HG02571 (cell line): ENCODE data around the gene UGGT2.

Experiments
- ATAC-seq: cut with Tn5 transposase; IDR thresholded peaks from one replicate; pipeline ENCODE4 v1.9.1; 2021; ENCODE audit warnings: mild to moderate bottlenecking, moderate library complexity; ENCODE audit not compliant: unreplicated experiment

UGGT2 gene, protein sequence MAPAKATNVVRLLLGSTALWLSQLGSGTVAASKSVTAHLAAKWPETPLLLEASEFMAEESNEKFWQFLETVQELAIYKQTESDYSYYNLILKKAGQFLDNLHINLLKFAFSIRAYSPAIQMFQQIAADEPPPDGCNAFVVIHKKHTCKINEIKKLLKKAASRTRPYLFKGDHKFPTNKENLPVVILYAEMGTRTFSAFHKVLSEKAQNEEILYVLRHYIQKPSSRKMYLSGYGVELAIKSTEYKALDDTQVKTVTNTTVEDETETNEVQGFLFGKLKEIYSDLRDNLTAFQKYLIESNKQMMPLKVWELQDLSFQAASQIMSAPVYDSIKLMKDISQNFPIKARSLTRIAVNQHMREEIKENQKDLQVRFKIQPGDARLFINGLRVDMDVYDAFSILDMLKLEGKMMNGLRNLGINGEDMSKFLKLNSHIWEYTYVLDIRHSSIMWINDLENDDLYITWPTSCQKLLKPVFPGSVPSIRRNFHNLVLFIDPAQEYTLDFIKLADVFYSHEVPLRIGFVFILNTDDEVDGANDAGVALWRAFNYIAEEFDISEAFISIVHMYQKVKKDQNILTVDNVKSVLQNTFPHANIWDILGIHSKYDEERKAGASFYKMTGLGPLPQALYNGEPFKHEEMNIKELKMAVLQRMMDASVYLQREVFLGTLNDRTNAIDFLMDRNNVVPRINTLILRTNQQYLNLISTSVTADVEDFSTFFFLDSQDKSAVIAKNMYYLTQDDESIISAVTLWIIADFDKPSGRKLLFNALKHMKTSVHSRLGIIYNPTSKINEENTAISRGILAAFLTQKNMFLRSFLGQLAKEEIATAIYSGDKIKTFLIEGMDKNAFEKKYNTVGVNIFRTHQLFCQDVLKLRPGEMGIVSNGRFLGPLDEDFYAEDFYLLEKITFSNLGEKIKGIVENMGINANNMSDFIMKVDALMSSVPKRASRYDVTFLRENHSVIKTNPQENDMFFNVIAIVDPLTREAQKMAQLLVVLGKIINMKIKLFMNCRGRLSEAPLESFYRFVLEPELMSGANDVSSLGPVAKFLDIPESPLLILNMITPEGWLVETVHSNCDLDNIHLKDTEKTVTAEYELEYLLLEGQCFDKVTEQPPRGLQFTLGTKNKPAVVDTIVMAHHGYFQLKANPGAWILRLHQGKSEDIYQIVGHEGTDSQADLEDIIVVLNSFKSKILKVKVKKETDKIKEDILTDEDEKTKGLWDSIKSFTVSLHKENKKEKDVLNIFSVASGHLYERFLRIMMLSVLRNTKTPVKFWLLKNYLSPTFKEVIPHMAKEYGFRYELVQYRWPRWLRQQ (N-terminal part only)

DNA sequence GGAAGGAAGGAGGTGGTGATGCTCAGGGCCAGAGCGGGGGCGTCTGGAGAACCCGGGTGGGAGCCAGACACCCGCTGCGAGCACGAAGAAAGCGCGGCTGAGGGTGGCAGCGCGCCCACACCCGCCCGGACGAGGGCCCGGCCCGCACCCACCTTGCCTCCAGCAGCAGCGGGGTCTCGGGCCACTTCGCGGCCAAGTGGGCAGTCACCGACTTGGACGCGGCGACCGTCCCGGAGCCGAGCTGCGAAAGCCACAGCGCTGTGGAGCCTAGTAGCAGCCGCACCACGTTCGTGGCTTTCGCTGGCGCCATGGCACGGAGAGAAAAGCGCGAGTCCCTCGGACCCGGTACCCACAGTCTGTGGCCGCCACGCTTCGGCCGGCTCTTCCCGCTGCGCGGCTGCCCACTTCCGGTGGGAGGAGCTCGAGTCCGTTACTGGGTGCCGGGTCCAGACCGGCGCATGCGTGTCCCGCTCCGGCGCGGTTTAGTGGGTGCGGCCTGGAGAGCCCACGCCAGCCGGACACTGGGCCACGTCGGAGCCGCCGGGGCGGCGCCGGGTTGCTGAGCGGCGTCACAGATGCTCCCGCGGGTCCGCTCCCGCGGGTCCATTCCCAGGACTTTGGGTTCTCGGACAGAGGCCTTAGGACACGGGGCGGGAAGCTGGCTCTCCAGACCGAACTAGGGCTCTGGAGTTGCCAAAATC is at the start of gene UGGT2:
Gene UGGT2, minus strand, starts transcription at position 399 of the 701 bp plus-strand sequence. Its CDS starts 89 bp downstream, at position 310.
- ATAC-seq = peak; percentile 98

DNA sequence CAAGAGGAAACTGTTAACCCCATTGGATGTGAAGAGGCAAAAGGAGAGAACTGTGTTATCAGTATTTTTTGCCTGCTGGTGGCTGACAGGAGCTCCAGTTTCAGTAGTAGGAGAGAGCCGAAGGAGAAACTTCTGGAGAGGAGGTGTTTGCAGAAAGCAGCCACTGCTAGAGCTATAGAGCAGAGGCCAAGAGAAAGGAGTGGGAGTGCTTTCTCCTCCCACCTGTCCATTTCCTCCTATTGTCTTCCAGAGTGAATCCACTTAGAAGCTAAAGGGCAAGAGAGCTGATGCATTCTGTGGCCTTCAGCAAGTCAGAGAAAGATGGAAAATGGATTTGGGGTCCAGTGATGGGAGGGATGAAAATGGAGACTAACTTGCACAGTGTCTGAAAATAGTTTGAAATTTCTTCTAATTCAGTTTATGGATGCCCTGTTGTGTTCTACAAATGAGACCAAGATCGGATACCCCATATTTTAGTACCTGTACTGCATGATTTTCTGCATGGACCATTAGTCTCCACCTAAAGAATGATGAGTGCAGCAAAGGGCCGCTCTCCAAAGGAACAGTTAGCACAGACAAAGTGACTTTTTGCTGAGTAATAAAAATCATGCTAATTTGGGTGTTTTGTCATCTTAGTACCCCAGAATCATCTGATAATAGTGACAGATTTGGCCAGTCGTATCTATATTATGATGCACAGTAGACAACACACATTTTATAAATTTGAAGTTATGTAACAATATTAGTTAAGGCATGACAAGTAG is 47.4 kb upstream of the UGGT2 start:
- ATAC-seq = no peak

DNA sequence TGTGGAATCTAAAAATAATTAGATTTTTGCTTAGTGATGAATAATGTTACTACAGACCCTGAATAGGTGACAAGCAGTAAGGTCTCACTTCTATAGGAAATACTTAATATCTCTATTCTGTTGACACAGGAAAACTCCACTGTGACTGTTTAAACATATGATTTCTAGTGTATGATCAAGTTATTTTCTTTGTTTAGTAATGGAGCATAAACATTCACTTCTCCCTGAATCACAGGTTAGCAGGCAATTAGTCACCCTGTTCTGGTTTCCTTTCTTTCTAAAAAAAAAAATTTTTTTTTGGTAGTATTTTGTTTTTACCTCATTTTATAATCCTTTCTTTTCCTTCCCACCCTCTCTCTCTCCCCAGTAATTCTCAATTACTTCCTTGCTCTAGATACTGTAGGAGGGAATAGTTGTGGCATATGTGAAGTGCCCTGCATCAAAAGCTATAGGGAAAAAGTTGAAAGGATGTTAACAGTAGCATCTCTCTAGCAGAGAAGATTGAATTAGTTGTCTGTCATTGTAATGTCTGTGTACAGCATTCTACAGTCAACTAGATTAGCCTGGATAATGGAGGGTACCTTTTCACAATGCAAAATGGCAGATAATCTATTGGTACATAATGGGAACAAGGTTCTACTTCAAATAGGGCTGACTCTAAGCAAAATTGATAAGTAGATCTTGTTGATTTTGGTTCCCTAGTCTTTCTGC is 40.2 kb upstream of the UGGT2 start:
- no peak for ATAC-seq

DNA sequence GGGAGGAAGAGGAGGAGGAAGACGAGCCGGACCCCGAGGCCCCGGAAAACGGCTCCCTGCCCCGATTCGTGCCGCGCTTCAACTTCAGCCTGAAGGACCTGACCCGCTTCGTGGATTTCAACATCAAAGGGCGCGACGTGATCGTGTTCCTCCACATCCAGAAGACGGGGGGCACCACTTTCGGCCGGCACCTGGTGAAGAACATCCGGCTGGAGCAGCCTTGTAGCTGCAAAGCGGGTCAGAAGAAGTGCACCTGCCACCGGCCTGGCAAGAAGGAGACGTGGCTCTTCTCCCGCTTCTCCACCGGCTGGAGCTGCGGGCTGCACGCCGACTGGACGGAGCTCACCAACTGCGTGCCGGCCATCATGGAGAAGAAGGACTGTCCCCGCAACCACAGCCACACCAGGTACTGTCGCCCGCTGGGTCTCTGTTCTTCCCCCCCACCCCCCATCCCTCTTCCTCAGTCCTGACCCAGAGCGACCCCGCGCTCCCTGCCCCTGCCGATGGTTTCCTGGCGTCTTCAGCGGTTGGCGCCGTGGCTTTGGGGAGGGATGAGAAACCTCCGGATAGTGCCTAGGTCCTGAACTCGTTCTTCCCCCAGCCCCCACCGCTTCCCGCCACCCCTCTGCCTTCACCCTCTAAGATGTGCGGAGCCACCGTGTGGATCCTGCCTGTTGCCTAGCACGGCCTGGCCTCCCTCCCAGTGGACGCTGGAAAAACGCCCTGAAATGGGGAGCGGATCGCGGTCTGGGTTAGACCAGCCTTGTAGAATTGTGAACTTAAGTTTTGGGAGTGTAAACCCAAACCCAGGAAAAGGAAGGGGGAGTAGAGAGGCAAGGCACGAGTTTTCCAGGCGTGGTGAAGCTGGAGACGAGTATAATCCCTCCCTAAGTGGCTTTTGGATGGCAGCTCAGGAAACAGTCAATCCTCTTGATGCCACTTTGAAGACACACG is 38.2 kb upstream of the UGGT2 start:
- no peak for ATAC-seq

DNA sequence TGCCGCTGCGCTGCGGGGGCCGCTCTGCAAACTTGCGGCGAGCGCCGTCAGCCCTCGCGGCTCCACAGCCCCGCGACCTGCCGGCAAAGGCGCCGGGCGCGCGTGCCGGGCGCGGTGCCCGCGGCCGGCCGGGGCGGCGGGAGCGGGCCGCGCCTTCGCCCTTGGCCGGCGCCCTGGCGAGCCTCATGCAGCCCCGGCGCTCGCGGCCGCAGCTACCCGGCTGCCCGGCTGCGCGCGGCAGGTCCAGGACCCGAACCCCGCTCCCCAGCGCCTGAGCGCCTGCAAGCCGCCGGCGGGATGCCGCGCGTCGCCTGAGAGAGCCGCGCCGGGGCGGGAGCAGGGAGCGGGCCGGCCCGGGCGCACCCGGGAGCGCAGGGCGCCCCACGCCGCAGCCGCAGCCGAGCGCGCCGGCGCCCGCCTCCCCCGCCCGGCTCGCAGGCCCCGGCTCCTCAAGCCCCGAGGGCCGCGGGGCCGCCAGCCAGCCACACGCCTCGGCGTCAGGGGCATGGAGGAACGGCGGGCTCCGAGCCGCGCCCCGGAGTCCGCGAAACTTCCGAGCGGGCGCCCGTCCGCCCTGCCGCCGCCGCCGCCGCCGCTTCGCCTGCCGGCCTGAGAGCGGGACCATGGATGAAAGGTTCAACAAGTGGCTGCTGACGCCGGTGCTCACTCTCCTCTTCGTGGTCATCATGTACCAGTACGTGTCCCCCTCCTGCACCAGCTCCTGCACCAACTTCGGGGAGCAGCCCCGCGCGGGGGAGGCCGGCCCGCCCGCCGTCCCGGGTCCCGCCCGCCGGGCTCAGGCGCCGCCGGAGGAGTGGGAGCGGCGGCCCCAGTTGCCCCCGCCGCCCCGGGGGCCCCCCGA is 37.3 kb upstream of the UGGT2 start:
- ATAC-seq = peak; percentile 35

DNA sequence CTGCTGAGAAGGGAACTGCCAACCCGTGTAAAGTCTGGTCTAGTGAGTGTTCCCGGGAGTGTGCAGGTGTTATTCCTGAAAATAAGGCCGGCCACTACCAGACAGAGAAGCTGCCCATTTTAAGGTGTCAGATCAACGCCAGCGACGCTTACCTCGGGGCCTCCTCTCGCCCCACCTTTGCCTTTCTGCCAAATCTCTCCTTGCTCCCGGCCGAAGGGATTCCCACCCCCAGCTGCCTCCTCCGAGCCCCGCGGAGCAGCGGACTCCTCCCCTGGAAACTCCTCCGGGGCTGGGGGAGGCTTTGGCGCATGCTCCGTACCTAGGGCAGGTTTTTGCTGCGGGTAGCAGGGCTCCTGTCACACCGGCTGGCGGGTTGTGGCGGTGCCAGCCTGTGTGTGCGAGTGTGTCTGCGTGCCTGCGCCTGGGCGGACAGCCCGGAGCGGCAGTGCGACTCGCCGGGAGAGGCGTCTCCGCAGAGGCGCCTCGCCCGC is 36.6 kb upstream of the UGGT2 start, which contains the start of gene HS6ST3:
Gene HS6ST3, plus strand, starts transcription at position 359 of the 491 bp plus-strand sequence.
- peak; percentile 32 for ATAC-seq

DNA sequence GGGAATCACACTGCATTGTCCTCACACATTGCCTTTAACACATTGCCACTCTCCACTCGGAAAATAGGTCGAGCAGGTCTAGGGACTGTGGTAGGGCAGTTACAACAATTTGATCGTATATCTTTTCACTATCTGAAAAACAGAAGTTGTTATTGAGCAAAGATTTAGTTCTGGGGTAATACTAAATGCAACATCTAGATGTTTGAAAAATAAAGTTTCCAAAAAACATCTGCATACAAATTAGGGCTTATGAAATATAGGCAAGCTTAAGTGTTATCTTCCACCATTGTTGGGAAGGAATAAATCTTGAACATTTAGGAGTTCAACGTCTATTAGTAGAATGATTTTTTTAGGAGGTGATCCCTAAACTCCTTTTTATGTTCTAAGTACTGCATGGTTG is 35.9 kb upstream of the UGGT2 start:
- ATAC-seq = no peak

DNA sequence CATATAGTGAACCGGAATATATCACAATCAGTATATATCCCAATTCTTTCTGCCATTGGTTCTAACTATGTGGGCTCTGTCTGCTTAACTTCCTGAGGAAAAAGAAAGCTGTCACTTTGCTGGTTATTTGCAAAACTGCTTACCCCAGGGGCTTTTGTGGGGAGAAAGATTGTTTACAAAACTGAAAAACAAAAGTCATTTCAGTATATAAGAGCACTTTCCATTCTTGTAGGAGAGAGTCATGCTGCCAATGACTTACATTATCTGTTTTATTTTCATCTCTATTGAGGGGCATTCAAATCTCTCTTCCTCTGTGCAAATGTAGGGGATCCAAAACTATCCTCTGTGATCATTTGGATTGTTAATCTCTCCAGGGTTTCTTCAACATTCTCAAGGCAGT is 33.5 kb upstream of the UGGT2 start:
- no peak for ATAC-seq

DNA sequence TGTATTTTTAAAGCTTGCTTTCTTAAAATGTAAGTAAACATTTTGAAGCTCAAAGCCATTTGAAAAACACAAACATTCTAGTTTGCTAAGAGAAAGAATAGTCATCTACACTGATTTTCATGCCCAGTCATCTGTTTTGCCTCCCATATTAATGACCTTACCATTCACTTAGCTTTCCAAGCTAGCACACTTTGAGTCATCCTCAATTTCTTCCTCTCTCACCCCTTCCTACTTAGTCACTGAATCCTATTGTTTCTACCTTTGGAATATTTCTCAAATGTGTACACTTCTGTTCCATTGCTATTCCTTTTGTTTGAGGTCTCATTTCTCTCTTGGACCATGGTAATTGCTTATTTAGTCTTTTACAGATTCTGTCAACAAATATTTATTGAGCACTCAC is 29.4 kb upstream of the UGGT2 start:
- ATAC-seq = no peak

DNA sequence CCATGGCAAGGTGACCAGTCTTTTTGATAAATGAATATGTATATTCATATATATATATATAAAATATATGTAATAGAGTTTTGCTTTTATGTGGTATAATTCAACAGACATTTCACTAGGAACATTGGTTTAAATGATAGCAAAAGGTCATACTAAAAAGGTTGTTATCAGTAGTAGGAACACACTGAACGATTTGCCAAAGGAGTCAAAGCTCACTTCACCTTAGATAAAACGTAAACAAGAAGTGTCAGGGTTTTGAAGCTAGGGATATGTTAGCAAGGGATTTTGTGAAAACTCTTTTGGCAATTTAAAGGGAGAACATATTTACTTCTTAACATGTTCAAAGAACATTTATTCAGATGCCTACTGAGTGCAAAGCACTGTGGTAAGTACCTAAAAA is 28.7 kb upstream of the UGGT2 start:
- ATAC-seq = no peak

DNA sequence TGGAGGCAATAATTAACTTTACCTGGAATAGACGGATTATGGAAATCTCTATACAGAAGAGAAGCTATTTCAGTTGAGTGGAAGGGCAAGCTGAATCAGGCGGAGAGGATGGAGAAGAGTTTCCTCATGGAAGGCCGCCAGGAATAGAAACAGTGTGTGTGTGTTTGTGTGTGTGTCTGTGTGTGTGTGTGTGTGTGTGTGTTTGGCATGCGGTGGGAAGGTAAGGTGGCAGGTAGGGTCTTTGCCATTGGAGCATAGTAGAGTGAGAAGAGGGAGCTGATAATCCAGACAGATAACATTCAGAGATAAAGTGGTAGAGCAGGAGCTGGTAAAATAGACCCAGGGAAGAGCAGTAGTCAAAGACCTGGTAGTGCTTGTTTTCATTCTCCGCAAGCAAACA is 27.5 kb upstream of the UGGT2 start:
- ATAC-seq = no peak

DNA sequence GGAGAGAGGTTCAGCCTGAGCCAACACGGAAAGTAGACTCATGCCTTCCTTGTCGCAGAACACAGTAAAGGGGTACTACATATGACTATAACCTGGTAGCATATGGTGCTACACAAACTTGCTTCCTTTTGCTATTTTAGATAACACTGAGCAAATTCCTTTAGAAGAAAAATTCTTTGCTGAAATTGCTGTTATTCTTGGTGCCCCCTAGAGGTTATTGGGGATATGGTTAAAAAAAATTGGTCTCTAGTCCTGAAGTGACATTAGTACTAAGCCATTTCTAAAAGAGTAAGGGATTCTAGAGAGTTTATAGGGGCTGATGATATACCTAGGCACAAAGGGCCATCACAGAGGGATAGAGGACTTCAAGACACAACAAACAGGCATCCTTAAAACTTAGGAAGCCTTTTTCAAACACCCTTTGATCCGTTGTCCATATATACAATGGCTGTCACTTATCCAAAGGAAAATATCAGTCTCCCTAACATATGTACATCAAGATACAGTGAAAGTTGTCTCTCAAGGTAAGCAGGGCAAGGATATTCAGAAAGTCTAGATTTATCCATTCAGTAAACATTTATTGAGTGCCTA is 22.8 kb upstream of the UGGT2 start:
- ATAC-seq = no peak

DNA sequence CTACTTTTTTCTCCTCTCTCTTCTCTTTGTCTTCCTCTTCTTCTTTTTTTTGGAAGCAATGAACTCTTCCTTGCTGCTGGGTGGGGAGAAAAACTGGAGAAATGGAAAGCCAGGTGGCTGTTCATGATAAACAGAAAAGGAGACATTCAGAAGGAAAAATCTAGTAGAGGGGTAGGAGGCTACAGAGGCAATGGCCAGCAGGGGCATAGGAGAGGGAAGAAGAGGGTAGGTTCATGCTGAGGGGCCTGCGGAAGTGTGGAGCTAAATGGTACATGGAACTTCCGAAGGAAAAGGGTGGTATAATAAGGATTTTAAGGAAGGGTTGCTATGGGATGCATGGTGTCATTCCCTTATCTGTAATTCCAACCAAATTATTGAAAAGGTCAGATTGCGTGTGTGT is 19.2 kb upstream of the UGGT2 start:
- no peak for ATAC-seq

DNA sequence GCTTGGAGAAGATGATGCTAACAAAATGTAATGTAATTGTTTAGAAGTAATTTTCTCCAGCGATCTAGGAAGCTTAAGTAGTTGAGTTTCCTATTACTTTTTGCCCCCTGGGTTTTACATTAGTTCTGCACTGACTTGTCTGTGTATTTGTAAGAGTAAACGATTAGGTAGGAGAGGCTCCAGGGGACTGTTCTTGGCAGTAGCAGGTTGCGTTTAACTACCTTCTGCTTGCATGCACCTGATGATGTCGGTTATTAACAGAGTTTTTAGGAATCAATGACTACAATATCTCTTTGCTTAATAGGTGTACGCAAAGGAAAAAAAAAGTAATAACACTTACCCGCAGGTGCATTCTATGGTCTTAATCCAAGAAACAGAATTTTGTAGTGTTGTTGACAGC is 18.3 kb upstream of the UGGT2 start:
- ATAC-seq = no peak

DNA sequence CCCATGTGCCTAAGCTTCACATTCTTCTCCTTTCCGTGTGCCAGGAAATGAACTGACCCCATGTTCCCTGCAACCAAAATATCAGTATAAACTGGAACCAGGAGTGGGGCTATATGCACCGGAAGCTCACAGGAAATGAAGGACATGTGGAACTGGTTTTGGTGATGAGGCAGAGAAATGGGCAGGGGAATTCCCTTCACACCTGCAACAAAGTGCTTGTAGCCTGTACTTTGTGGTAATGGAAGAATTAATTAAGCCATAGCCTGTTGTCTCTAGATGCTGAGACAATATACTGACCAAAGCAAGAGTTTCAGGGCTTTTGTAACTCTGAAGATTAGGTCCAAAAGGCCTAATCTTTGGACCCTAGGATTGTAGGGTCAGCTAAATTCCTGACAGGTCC is 15.5 kb upstream of the UGGT2 start:
- ATAC-seq = no peak

DNA sequence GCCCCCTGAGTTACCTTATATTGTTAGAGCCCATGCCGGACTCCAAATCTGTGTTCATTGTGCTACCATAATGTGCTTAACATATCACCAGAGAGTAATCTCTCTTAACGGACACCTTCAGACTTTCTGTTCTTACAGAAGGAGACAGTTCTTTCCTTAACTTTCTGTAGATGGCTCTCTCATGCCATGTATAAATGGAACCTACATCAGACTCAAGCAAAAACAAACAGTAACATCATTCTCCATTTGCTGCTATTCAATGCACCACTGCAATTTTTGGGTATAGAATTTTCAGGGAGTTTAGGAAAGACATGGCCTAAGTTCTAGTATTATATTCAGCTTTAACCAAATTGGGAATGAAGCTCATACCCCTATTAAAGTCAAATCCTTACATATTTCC is 12.6 kb upstream of the UGGT2 start:
- no peak for ATAC-seq

DNA sequence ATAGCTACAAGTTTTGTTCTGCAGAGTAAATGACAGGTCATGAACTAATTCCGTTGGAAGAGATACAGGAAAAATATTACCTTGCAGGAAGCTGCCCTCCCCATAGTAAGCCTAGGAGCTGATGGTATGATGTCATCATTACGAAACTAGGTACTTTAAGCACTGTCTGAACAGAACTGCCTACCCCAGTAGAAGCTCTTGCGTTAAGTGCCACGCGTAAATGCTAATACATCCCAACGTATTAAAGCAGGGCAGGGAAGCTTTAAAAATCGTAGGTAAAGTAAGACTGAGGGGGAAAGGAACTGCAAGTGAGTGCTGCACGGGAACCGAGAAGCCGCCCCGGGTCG is 572 bp downstream of the UGGT2 start:
- peak; percentile 57 for ATAC-seq
